HCT116 (cell line): ENCODE results near the gene ZFAND6. TPM values are rescaled to one million over a fixed set of nuclear protein-coding genes. Genes with fewer than 3 reads are reported as not detected.

Source experiments
- ATAC-seq: fragments of 200-7000 bp; cut with Tn5 transposase; 2 replicates; pipeline ENCODE4 v1.9.1; 2020; ENCODE audit warnings: mild to moderate bottlenecking, moderate library complexity
- BruUV-seq: library from RNA; stranded (reverse); fragments of 400-500 nt; replicated peaks from 2 replicates; lab custom pipeline; 2021; lab: Mats Ljungman, UMichigan
- CTCF ChIA-PET: fragments of 300-600 bp; sonication (Branson Sonifier 250); formaldehyde crosslinking; loops from one replicate; lab custom pipeline; 2021; ENCODE audit warnings: antibody characterized with exemption; lab: Charles Lee
- POLR2A ChIA-PET: fragments of 300-600, 350-600 bp; sonication (Branson Sonifier 250); formaldehyde crosslinking; loops from one replicate; lab custom pipeline; 2021; ENCODE audit warnings: antibody characterized with exemption; lab: Charles Lee
- RAD21 ChIA-PET, 2 experiments: fragments of 300-600 bp; sonication (Branson Sonifier 250); formaldehyde crosslinking; loops; one replicate each; lab custom pipeline; 2023; ENCODE audit warnings: low total read pairs in 2 of 2; ENCODE audit not compliant: uncharacterized antibody in 2 of 2, unreplicated experiment in 2 of 2, low non-redundant PET in 1 of 2; lab: Charles Lee
- DNase-seq: peaks from one replicate; pipeline ENCODE4 v3.0.0-alpha.2; 2010; ENCODE audit warnings: low read depth, low spot score
- H2AFZ ChIP-seq: fragments of 200-600 bp; shearing (Covaris generic), sonication (generic); 2 replicates; pipeline ENCODE4 v1.6.1; 2017; ENCODE audit warnings: low read depth, mixed run types, mixed read lengths, antibody characterized with exemption, low read length; ENCODE audit not compliant: poor library complexity, severe bottlenecking
- H3K27ac ChIP-seq: 2 replicates; pipeline ENCODE4 v1.5.1; 2012; ENCODE audit warnings: low read depth, low read length
- H3K27me3 ChIP-seq: fragments of 200-600 bp; sonication (generic); 2 replicates; pipeline ENCODE4 v1.6.1; 2016; ENCODE audit warnings: mixed run types, low read length, mixed read lengths; ENCODE audit not compliant: insufficient read depth
- H3K36me3 ChIP-seq, 2 experiments: fragments of 200-500 bp in 1 of 2; fragments of 200-600 bp in 1 of 2; sonication (Bioruptor generic) in 1 of 2; sonication (generic) in 1 of 2; 2 replicates each; pipeline versions ENCODE4 v1.5.1 to v1.6.1; 2014 to 2016; ENCODE audit warnings: low read length in 2 of 2, inconsistent platforms in 1 of 2, mixed read lengths in 1 of 2, mixed run types in 1 of 2; ENCODE audit not compliant: insufficient read depth in 2 of 2, control insufficient read depth in 1 of 2
- H3K4me1 ChIP-seq, 2 experiments: fragments of 200-600 bp in 1 of 2; sonication (generic) in 1 of 2; 2 replicates each; pipeline versions ENCODE4 v1.5.1 to v1.6.1; 2012 to 2017; ENCODE audit warnings: low read length in 2 of 2, inconsistent platforms in 1 of 2, mild to moderate bottlenecking in 1 of 2, mixed read lengths in 1 of 2, mixed run types in 1 of 2, moderate library complexity in 1 of 2; ENCODE audit not compliant: insufficient read depth in 2 of 2, control insufficient read depth in 1 of 2
- H3K4me2 ChIP-seq: fragments of 200-600 bp; sonication (generic); 2 replicates; pipeline ENCODE4 v1.6.1; 2017; ENCODE audit warnings: mixed run types, low read length, mixed read lengths
- H3K4me3 ChIP-seq, 2 experiments: fragments of 200-600 bp in 1 of 2; sonication (generic) in 1 of 2; replicated peaks in 1 of 2; 2 replicates each; pipeline ENCODE4 v1.5.1; 2011 to 2016; ENCODE audit warnings: low read length in 2 of 2, control low read depth in 1 of 2, low read depth in 1 of 2, mild to moderate bottlenecking in 1 of 2, mixed read lengths in 1 of 2, mixed run types in 1 of 2
- H3K79me2 ChIP-seq: fragments of 200-600 bp; sonication (generic); 2 replicates; pipeline ENCODE4 v1.6.1; 2017; ENCODE audit warnings: mild to moderate bottlenecking, mixed run types, low read length, moderate library complexity, mixed read lengths; ENCODE audit not compliant: insufficient read depth
- H3K9ac ChIP-seq: fragments of 200-600 bp; sonication (generic); 2 replicates; pipeline ENCODE4 v1.6.1; 2016; ENCODE audit warnings: low read length, mixed read lengths
- H3K9me2 ChIP-seq: fragments of 200-600 bp; sonication (generic), shearing (Covaris generic); 2 replicates; pipeline ENCODE4 v1.6.1; 2017; ENCODE audit warnings: mixed run types, mild to moderate bottlenecking, moderate library complexity; ENCODE audit not compliant: insufficient read depth
- H3K9me3 ChIP-seq, 2 experiments: fragments of 200-500 bp in 1 of 2; fragments of 200-600 bp in 1 of 2; sonication (Bioruptor generic) in 1 of 2; sonication (generic) in 1 of 2; 2 replicates each; pipeline ENCODE4 v1.6.1; 2014 to 2017; ENCODE audit warnings: low read length in 2 of 2, mixed read lengths in 2 of 2, inconsistent platforms in 1 of 2, low read depth in 1 of 2, mild to moderate bottlenecking in 1 of 2, mixed run types in 1 of 2, moderate library complexity in 1 of 2; ENCODE audit not compliant: control insufficient read depth in 1 of 2, insufficient read depth in 1 of 2
- H4K20me1 ChIP-seq: fragments of 200-600 bp; sonication (generic), shearing (Covaris generic); 2 replicates; pipeline ENCODE4 v1.6.1; 2017; ENCODE audit warnings: mixed run types, mild to moderate bottlenecking, moderate library complexity; ENCODE audit not compliant: insufficient read depth
- ATF3 ChIP-seq: IDR thresholded peaks from 2 replicates; pipeline ENCODE4 v1.6.1; 2012
- CBX3 ChIP-seq: IDR thresholded peaks from 2 replicates; pipeline ENCODE4 v1.6.1; 2012; ENCODE audit warnings: low read depth
- EGR1 ChIP-seq: IDR thresholded peaks from 2 replicates; pipeline ENCODE4 v1.6.1; 2012; ENCODE audit warnings: low read depth
- ELF1 ChIP-seq: IDR thresholded peaks from 2 replicates; pipeline ENCODE4 v1.6.1; 2012; ENCODE audit warnings: low read depth, borderline replicate concordance
- EZH2 ChIP-seq: fragments of 200-600 bp; sonication (generic); IDR thresholded peaks from 2 replicates; pipeline ENCODE4 v1.6.1; 2017; ENCODE audit warnings: antibody characterized with exemption, mixed run types
- EZH2phosphoT487 ChIP-seq: fragments of 200-600 bp; IDR thresholded peaks from 2 replicates; pipeline ENCODE4 v1.6.1; 2018; ENCODE audit warnings: antibody characterized with exemption, borderline replicate concordance
- FOSL1 ChIP-seq: IDR thresholded peaks from 2 replicates; pipeline ENCODE4 v1.6.1; 2012; ENCODE audit warnings: low read depth
- JUND ChIP-seq: IDR thresholded peaks from 2 replicates; pipeline ENCODE4 v1.6.1; 2012
- POLR2A ChIP-seq: IDR thresholded peaks from 2 replicates; pipeline ENCODE4 v1.7.0; 2011; ENCODE audit warnings: borderline replicate concordance; ENCODE audit not compliant: insufficient read depth, insufficient read length; ENCODE audit errors: extremely low read depth
- POLR2AphosphoS5 ChIP-seq: IDR thresholded peaks from 2 replicates; pipeline ENCODE4 v1.6.1; 2011; ENCODE audit warnings: mild to moderate bottlenecking, low read depth, low read length, moderate library complexity
- TCF7L2 ChIP-seq: IDR thresholded peaks from 2 replicates; pipeline ENCODE4 v1.7.0; 2011; ENCODE audit warnings: borderline replicate concordance, inconsistent platforms; ENCODE audit not compliant: insufficient read depth, insufficient read length; ENCODE audit errors: extremely low read depth
- YY1 ChIP-seq: IDR thresholded peaks from 2 replicates; pipeline ENCODE4 v1.6.1; 2011; ENCODE audit warnings: low read length, low read depth, moderate library complexity, mild to moderate bottlenecking; ENCODE audit not compliant: insufficient replicate concordance; ENCODE audit errors: extremely low read depth
- intact Hi-C: fragments of 100-400 bp; cut with micrococcal nuclease; formaldehyde crosslinking; loops from 2 replicates; pipeline ENCODE4 v1.10.0; 2022
- total RNA-seq: library from RNA; stranded (reverse); gene quantifications from one replicate; pipeline ENCODE4 v1.2.1, GENCODE V29; 2021; ENCODE audit not compliant: unreplicated experiment
- TF ChIP-seq, protein P1 (sequence below): IDR thresholded peaks from 2 replicates; pipeline ENCODE4 v1.6.1; 2011; ENCODE audit warnings: mild to moderate bottlenecking, low read length, moderate library complexity; ENCODE audit not compliant: insufficient replicate concordance; ENCODE audit errors: extremely low read depth
- TF ChIP-seq, protein P2 (sequence below), 3 experiments: fragments of 200-600 bp in 1 of 3; sonication (generic) in 1 of 3; IDR thresholded peaks in 2 of 3; conservative IDR thresholded peaks in 1 of 3; 2 replicates each; pipeline ENCODE4 v1.5.1; 2012 to 2017; ENCODE audit warnings: low read depth in 2 of 3, low read length in 2 of 3, antibody characterized with exemption in 1 of 3, borderline replicate concordance in 1 of 3, control low read depth in 1 of 3, mild to moderate bottlenecking in 1 of 3, mixed read lengths in 1 of 3, mixed run types in 1 of 3, moderate library complexity in 1 of 3; ENCODE audit not compliant: insufficient read depth in 1 of 3

The ZFAND6 gene
- total RNA-seq, 1 experiment from 2014 or later: 51.3 TPM

GRCh38 chr15:80185152-80185551 is 125.7 kb downstream of the ZFAND6 start:
- H3K4me1 ChIP-seq: 0 out of 4 replicates have a peak, but pooled peaks cover 0 to 6% of the 10 kb centered on the region in 2 experiments
- H3K9ac ChIP-seq: no peak overlapping the region
- H3K79me2 ChIP-seq: no peaks in the 10 kb centered on the region
- H2AFZ ChIP-seq: no peak overlapping the region
- ChIA-PET POLR2A (no interaction called here), RAD21 (no interaction called here), CTCF (no interaction called here)
- H4K20me1 ChIP-seq: no peaks in the 10 kb centered on the region
- no TSS peak for BruUV-seq
- no peaks in the 10 kb centered on the region for H3K27me3 ChIP-seq
- TF ChIP-seq, protein P1, sequence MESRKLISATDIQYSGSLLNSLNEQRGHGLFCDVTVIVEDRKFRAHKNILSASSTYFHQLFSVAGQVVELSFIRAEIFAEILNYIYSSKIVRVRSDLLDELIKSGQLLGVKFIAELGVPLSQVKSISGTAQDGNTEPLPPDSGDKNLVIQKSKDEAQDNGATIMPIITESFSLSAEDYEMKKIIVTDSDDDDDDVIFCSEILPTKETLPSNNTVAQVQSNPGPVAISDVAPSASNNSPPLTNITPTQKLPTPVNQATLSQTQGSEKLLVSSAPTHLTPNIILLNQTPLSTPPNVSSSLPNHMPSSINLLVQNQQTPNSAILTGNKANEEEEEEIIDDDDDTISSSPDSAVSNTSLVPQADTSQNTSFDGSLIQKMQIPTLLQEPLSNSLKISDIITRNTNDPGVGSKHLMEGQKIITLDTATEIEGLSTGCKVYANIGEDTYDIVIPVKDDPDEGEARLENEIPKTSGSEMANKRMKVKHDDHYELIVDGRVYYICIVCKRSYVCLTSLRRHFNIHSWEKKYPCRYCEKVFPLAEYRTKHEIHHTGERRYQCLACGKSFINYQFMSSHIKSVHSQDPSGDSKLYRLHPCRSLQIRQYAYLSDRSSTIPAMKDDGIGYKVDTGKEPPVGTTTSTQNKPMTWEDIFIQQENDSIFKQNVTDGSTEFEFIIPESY: no peak
- no peak for TF ChIP-seq ELF1
- no peak for TF ChIP-seq POLR2A
- TF ChIP-seq EZH2phosphoT487: no peak
- no peak for TF ChIP-seq FOSL1
- TF ChIP-seq, protein P2, sequence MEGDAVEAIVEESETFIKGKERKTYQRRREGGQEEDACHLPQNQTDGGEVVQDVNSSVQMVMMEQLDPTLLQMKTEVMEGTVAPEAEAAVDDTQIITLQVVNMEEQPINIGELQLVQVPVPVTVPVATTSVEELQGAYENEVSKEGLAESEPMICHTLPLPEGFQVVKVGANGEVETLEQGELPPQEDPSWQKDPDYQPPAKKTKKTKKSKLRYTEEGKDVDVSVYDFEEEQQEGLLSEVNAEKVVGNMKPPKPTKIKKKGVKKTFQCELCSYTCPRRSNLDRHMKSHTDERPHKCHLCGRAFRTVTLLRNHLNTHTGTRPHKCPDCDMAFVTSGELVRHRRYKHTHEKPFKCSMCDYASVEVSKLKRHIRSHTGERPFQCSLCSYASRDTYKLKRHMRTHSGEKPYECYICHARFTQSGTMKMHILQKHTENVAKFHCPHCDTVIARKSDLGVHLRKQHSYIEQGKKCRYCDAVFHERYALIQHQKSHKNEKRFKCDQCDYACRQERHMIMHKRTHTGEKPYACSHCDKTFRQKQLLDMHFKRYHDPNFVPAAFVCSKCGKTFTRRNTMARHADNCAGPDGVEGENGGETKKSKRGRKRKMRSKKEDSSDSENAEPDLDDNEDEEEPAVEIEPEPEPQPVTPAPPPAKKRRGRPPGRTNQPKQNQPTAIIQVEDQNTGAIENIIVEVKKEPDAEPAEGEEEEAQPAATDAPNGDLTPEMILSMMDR (IDR thresholded peaks at IDR 0.05 in 2 of 3, conservative IDR thresholded peaks at IDR 0.05 in 1 of 3; ENCODE audit: borderline replicate concordance in 1 of 3, insufficient read depth in 1 of 3, low read depth in 2 of 3, low read length in 2 of 3): no peak
- TF ChIP-seq YY1: no peak
- TF ChIP-seq POLR2AphosphoS5: no peak
- TF ChIP-seq CBX3: no peak
- TF ChIP-seq JUND: no peak
- TF ChIP-seq EZH2: no peak
- no peak for TF ChIP-seq TCF7L2
- no peak for TF ChIP-seq EGR1
- no peak for TF ChIP-seq ATF3
- ATAC-seq (no peak), DNase-seq (no peak)
- no peak overlapping the region for H3K27ac ChIP-seq
- no peaks in the 10 kb centered on the region for H3K9me2 ChIP-seq
- H3K4me2 ChIP-seq: no peak overlapping the region
- H3K4me3 ChIP-seq: no peak overlapping the region
- intact Hi-C loops: no loop called here
- peaks cover 0 to 2% of the 10 kb centered on the region in 2 experiments; a peak in 1 of 4 replicates for H3K36me3 ChIP-seq
- no peaks in the 10 kb centered on the region for H3K9me3 ChIP-seq
